Fibroblast of lung (primary cell): Measurements from ENCODE around the gene GPR132. TPM values are rescaled to one million over a fixed set of nuclear protein-coding genes. Genes with fewer than 3 reads are reported as not detected.

ENCODE experiments used
- DNase-seq, 2 donors: peaks; one replicate each; pipeline versions ENCODE4 v3.0.0 to v3.0.0-alpha.2; 2010; ENCODE audit warnings: low read depth in 2 of 2
- H2AFZ ChIP-seq: 2 replicates; pipeline ENCODE4 v1.5.1; 2012; ENCODE audit warnings: low read length, control low read depth, inconsistent platforms
- H3K27ac ChIP-seq: 2 replicates; pipeline ENCODE4 v1.5.1; 2011; ENCODE audit warnings: low read length, control low read depth; ENCODE audit not compliant: insufficient read depth
- H3K27me3 ChIP-seq: 2 replicates; pipeline ENCODE4 v1.5.1; 2011; ENCODE audit warnings: mild to moderate bottlenecking, low read length; ENCODE audit not compliant: control insufficient read depth, insufficient read depth
- H3K36me3 ChIP-seq: 2 replicates; pipeline ENCODE4 v1.5.1; 2011; ENCODE audit warnings: low read length; ENCODE audit not compliant: control insufficient read depth, insufficient read depth
- H3K4me1 ChIP-seq: 2 replicates; pipeline ENCODE4 v1.5.1; 2011; ENCODE audit warnings: low read length; ENCODE audit not compliant: control insufficient read depth, insufficient read depth; ENCODE audit errors: extremely low read depth
- H3K4me2 ChIP-seq: 2 replicates; pipeline ENCODE4 v1.5.1; 2011; ENCODE audit warnings: low read length, control low read depth; ENCODE audit not compliant: insufficient read depth; ENCODE audit errors: extremely low read depth
- H3K4me3 ChIP-seq, 4 experiments: fragments of 200-600 bp in 1 of 4; sonication (generic) in 1 of 4; replicated peaks in 1 of 4; 2 replicates each; pipeline ENCODE4 v1.5.1; 2011 to 2016; ENCODE audit warnings: low read length in 4 of 4, low read depth in 3 of 4, mild to moderate bottlenecking in 3 of 4, control low read depth in 2 of 4, inconsistent platforms in 1 of 4, mixed read lengths in 1 of 4; ENCODE audit not compliant: insufficient read depth in 1 of 4; ENCODE audit errors: control extremely low read depth in 1 of 4
- H3K79me2 ChIP-seq: 2 replicates; pipeline ENCODE4 v1.5.1; 2012; ENCODE audit warnings: mild to moderate bottlenecking, low read length, inconsistent platforms; ENCODE audit not compliant: control insufficient read depth, insufficient read depth
- H3K9ac ChIP-seq: 2 replicates; pipeline ENCODE4 v1.5.1; 2011; ENCODE audit warnings: mild to moderate bottlenecking, low read length, control low read depth; ENCODE audit not compliant: insufficient read depth
- H3K9me3 ChIP-seq: 2 replicates; pipeline ENCODE4 v1.5.1; 2012; ENCODE audit warnings: low read depth, low read length; ENCODE audit not compliant: control insufficient read depth, insufficient read depth
- H4K20me1 ChIP-seq: 2 replicates; pipeline ENCODE4 v1.5.1; 2011; ENCODE audit warnings: low read length; ENCODE audit not compliant: control insufficient read depth, insufficient read depth; ENCODE audit errors: extremely low read depth
- EZH2 ChIP-seq: IDR thresholded peaks from 2 replicates; pipeline ENCODE4 v1.5.1; 2012; ENCODE audit warnings: low read length, control low read depth, mild to moderate bottlenecking; ENCODE audit errors: missing control alignments
- polyA plus RNA-seq, 2 donors: library from polyadenylated mRNA; depleted of rRNA in 1 of 2; stranded (reverse) in 1 of 2; unstranded in 1 of 2; fragments of >200 nt; gene quantifications; 2 replicates each; pipeline ENCODE4 v1.2.1, GENCODE V29; 2011 to 2012; ENCODE audit warnings: missing spikeins in 1 of 2
- total RNA-seq: library from RNA; depleted of rRNA; stranded (reverse); fragments of >200 nt; gene quantifications from 2 replicates; pipeline ENCODE4 v1.2.1, GENCODE V29; 2014
- TF ChIP-seq, protein P1 (sequence below), 2 donors: IDR thresholded peaks in 1 of 2; conservative IDR thresholded peaks in 1 of 2; 1 replicate in 1 of 2; 2 replicates in 1 of 2; pipeline ENCODE4 v1.5.1; 2011 to 2012; ENCODE audit warnings: low read length in 2 of 2, control low read depth in 1 of 2, inconsistent platforms in 1 of 2, low read depth in 1 of 2, mild to moderate bottlenecking in 1 of 2

The GPR132 gene
- total and polyA plus RNA-seq, 2 donors (not counting 1 experiment from before 2014, with no cell fraction given) = 0.17 TPM; not detected in 1

DNA sequence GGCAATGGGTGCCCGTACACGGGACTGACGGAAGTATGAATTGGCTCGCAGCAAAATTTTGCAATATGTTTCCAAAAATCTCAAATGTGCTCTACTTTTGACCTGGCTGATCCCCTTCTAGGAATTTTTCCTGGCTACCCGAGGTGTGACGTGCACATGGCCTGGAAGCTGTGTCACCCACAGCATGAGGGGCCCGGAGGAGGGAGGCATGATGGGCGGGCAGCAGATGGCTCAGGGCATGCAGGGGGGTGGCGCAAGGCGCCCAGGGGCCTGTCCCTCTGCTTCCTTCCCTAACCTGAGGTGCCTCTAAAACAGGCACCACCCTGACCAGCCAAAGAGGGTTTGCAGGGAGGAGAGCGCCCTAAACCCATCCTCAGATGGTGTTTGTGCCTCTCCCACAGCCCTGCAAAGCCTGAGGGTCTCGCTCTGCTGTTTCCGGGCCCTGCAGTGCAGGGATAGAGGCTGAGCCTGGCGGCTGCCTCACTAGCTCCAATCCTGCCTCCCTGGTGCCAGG lies 6.7 kb downstream of the GPR132 start:
- no peak overlapping the region for H3K9ac ChIP-seq
- peaks cover 9% of the 10 kb centered on the region for H3K27me3 ChIP-seq
- H3K4me3 ChIP-seq = no peak overlapping the region
- DNase-seq = no peak
- H3K4me2 ChIP-seq = no peak overlapping the region
- TF ChIP-seq, protein P1, sequence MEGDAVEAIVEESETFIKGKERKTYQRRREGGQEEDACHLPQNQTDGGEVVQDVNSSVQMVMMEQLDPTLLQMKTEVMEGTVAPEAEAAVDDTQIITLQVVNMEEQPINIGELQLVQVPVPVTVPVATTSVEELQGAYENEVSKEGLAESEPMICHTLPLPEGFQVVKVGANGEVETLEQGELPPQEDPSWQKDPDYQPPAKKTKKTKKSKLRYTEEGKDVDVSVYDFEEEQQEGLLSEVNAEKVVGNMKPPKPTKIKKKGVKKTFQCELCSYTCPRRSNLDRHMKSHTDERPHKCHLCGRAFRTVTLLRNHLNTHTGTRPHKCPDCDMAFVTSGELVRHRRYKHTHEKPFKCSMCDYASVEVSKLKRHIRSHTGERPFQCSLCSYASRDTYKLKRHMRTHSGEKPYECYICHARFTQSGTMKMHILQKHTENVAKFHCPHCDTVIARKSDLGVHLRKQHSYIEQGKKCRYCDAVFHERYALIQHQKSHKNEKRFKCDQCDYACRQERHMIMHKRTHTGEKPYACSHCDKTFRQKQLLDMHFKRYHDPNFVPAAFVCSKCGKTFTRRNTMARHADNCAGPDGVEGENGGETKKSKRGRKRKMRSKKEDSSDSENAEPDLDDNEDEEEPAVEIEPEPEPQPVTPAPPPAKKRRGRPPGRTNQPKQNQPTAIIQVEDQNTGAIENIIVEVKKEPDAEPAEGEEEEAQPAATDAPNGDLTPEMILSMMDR (conservative IDR thresholded peaks at IDR 0.05 in 1 of 2, IDR thresholded peaks at IDR 0.05 in 1 of 2; ENCODE audit: low read depth in 1 of 2, low read length in 2 of 2) = no peak
- TF ChIP-seq EZH2 = no peak
- no peaks in the 10 kb centered on the region for H4K20me1 ChIP-seq
- no peaks in the 10 kb centered on the region for H3K36me3 ChIP-seq
- no peak overlapping the region for H3K27ac ChIP-seq
- no peaks in the 10 kb centered on the region for H3K9me3 ChIP-seq
- H3K79me2 ChIP-seq = no peaks in the 10 kb centered on the region
- no peaks in the 10 kb centered on the region for H3K4me1 ChIP-seq
- H2AFZ ChIP-seq = no peak overlapping the region

DNA sequence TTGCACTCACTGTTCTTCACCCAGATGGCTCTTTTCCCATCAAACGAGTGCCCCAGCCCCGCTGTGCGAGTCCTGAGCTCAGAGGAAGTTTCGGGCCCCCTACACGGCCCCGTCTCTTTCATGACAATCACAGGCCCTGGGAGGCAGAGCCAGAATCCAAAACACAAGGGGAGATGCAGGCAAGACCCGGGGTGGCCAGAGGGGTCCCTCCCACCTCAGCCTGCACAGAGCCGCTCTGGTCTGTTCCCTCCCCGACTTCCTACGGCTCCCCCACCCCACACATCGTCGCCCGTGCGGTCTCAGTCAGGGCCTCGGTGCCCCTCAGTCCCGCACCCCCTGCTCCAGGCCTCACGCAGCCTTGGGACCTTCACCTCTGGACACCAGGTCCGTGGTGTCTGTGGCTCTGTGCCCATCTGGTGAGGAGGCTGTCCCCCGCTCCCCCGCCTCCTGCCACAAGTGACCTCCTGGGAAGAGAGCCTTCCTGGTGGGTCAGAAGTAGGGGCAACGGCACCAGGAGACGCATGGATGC lies 8.9 kb downstream of the GPR132 start:
- H3K27me3 ChIP-seq = peaks cover 3% of the 10 kb centered on the region
- H3K36me3 ChIP-seq = no peaks in the 10 kb centered on the region
- H3K9me3 ChIP-seq = no peaks in the 10 kb centered on the region
- H4K20me1 ChIP-seq = no peaks in the 10 kb centered on the region
- H3K9ac ChIP-seq = no peak overlapping the region
- no peaks in the 10 kb centered on the region for H3K79me2 ChIP-seq
- H3K4me2 ChIP-seq = no peak overlapping the region
- no peak for DNase-seq
- no peak for TF ChIP-seq EZH2
- TF ChIP-seq, protein P1 (conservative IDR thresholded peaks at IDR 0.05 in 1 of 2, IDR thresholded peaks at IDR 0.05 in 1 of 2; ENCODE audit: low read depth in 1 of 2, low read length in 2 of 2) = no peak
- no peak overlapping the region for H3K27ac ChIP-seq
- H2AFZ ChIP-seq = no peak overlapping the region
- H3K4me3 ChIP-seq = no peak overlapping the region
- H3K4me1 ChIP-seq = no peaks in the 10 kb centered on the region

DNA sequence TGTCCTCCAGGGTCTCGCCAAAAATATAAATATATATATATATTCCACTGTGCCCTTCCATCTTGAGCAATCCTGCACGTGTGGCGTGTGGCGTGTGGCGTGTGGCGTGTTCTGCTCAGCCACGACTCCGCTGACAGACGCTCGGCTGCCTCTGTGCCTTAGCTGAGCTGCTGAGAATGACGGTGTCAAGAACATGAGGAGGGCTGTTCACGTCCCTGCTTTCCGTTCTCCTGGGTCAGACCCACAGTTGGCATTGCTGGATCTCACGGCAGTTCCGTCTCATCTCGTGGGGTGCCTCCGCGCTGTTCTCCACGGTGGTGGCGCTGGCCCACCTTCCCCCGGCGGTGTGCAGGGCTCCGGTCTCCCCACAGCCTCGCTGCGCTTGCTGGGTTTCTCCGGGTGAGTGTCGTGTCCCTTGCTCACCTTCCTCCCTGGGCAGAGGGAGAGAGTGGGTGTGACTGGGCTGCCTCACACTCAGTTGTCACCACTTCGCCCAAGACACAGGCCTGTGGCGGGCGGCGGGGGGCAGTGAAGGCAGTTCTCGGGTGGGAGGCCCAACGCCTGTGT lies 9.4 kb downstream of the GPR132 start:
- H3K4me1 ChIP-seq = no peaks in the 10 kb centered on the region
- H3K27me3 ChIP-seq = peaks cover 3% of the 10 kb centered on the region
- no peak overlapping the region for H3K27ac ChIP-seq
- H3K4me2 ChIP-seq = no peak overlapping the region
- no peak overlapping the region for H3K4me3 ChIP-seq
- no peak overlapping the region for H2AFZ ChIP-seq
- H4K20me1 ChIP-seq = no peaks in the 10 kb centered on the region
- H3K79me2 ChIP-seq = no peaks in the 10 kb centered on the region
- TF ChIP-seq EZH2 = no peak
- H3K9ac ChIP-seq = no peak overlapping the region
- DNase-seq = no peak
- no peaks in the 10 kb centered on the region for H3K36me3 ChIP-seq
- H3K9me3 ChIP-seq = no peaks in the 10 kb centered on the region
